Measurements from ENCODE around the gene SLC23A1.

The SLC23A1 gene

DNA sequence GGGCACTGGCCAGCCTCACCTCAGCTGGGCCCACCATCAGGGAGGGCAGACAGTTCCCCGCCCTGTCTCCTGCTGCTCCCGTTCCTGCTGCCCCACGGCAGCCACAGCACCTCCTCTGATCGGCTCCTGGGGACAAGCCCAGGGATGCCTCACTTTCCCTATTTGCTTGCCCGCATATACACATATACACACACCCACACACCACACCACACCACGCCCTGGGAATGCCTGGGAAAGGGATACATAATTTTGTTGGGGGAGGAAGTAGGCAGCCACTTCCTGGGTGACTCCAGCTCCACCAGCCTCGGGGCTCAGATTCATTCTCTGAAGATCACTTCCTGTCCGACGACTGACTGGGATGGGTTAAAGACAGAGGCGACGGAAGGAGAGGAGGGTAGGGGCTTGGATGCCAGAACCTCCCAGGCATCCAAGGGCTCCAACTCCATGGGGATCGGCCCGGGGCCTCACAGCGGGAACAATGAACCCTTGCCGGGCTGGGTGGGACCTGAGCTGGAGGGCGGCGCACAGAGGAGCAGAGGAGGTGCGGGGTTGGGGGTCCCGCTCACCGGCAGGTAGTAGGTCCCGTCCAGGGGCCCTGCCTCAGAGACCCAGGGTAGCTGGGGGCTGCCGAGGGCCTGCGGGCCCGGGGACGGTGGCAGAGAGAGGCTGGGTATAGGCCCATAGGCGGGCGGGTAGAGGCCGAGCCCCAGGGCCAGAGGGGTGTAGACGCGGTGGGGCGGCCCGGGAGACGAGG, 8.7 kb upstream of the SLC23A1 start (continued):
- TF ChIP-seq ZNF626 (tag by site-specific recombination; IDR thresholded peaks at IDR 0.05) (no peak), BCL11A (tag by site-specific recombination; IDR thresholded peaks at IDR 0.05; ENCODE audit: low read depth) (no peak), ZNF792 (tag by site-specific recombination; IDR thresholded peaks at IDR 0.05) (no peak)
- TF ChIP-seq, protein P1, sequence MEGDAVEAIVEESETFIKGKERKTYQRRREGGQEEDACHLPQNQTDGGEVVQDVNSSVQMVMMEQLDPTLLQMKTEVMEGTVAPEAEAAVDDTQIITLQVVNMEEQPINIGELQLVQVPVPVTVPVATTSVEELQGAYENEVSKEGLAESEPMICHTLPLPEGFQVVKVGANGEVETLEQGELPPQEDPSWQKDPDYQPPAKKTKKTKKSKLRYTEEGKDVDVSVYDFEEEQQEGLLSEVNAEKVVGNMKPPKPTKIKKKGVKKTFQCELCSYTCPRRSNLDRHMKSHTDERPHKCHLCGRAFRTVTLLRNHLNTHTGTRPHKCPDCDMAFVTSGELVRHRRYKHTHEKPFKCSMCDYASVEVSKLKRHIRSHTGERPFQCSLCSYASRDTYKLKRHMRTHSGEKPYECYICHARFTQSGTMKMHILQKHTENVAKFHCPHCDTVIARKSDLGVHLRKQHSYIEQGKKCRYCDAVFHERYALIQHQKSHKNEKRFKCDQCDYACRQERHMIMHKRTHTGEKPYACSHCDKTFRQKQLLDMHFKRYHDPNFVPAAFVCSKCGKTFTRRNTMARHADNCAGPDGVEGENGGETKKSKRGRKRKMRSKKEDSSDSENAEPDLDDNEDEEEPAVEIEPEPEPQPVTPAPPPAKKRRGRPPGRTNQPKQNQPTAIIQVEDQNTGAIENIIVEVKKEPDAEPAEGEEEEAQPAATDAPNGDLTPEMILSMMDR (tag by site-specific recombination; IDR thresholded peaks at IDR 0.05): no peak
- TF ChIP-seq, protein P2, sequence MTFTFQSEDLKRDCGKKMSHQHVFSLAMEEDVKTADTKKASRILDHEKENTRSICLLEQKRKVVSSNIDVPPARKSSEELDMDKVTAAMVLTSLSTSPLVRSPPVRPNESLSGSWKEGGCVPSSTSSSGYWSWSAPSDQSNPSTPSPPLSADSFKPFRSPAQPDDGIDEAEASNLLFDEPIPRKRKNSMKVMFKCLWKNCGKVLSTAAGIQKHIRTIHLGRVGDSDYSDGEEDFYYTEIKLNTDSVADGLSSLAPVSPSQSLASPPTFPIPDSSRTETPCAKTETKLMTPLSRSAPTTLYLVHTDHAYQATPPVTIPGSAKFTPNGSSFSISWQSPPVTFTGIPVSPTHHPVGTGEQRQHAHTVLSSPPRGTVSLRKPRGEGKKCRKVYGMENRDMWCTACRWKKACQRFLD (tag by site-specific recombination; IDR thresholded peaks at IDR 0.05): no peak

DNA sequence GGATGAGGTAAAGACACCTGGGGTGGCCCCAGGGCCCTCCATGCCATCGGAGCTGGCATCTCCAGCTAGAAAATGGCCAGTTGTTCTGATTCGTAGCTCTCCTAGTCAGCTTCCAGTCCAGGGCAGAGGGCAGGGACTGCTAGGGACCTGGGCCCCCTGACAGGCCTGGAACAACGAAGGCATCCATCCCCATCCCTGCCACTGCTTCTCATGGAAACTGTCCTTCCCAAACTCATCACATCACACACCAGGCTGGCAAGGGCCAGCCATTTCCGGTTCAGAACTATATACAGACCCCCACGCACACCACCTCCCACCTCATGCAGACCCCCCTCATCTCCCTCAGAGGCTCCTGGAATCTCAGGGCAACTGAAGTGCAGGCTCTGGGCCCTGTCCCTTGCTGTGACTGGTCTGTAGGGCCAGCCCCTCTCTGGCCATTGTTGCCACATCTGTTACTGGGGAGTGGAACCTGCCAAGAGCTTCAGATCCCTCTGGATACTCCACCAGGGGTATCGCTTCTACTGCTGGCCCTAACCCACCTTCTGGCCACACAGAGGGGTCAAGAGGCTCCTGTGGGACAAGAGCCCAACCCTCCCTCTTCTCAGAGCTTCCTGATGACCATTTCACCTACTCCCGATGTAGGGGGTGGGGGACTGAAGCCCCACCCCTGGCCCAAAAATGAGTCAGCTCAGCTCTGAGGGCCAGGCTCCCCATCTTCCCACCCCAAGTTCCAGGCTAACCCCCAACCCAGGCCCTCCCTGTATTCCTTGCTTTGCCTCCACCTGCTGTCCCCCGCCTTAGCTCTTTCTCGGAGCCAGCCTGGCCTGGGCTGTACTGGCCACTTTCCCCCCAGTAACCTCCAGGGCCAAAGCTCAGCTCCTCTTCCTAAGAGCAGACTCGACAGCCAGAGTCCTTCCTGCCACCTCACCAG, 7.8 kb upstream of the SLC23A1 start:
- no peak overlapping the region for H3K4me3 ChIP-seq (ENCODE audit: low read depth, low read length)
- H3K9me3 ChIP-seq (ENCODE audit: control insufficient read depth, insufficient read depth, low read depth, low read length): no peaks in the 10 kb centered on the region
- H3K27ac ChIP-seq (ENCODE audit: extremely low read depth, low read depth, low read length): no peak overlapping the region
- CTCF ChIA-PET: interaction anchor here (0.6 to 2.5 kb wide), 6 partner anchors 11 to 84 kb away, joined by 3 to 18 read pairs (median 3); no protein-coding TSS in a partner anchor
- POLR2A ChIA-PET: interaction anchor here (0.6 to 1.4 kb wide), 3 partner anchors 27 to 363 kb away, joined by 3 to 5 read pairs (median 4); partner anchors contain the start of gene PAIP2
- no peaks in the 10 kb centered on the region for H3K36me3 ChIP-seq (ENCODE audit: control insufficient read depth in 2 of 2, insufficient read depth in 1 of 2, low read length in 2 of 2)
- no peaks in the 10 kb centered on the region for H3K4me1 ChIP-seq (ENCODE audit: control insufficient read depth, insufficient read depth, low read length)
- TF ChIP-seq GLIS1 (tag by site-specific recombination; IDR thresholded peaks at IDR 0.05) (0 out of 2 replicates have a peak, but pooled peaks have one; percentile 2), HOXA7 (CRISPR knock-in tag; IDR thresholded peaks at IDR 0.05; ENCODE audit: borderline replicate concordance) (no peak)

DNA sequence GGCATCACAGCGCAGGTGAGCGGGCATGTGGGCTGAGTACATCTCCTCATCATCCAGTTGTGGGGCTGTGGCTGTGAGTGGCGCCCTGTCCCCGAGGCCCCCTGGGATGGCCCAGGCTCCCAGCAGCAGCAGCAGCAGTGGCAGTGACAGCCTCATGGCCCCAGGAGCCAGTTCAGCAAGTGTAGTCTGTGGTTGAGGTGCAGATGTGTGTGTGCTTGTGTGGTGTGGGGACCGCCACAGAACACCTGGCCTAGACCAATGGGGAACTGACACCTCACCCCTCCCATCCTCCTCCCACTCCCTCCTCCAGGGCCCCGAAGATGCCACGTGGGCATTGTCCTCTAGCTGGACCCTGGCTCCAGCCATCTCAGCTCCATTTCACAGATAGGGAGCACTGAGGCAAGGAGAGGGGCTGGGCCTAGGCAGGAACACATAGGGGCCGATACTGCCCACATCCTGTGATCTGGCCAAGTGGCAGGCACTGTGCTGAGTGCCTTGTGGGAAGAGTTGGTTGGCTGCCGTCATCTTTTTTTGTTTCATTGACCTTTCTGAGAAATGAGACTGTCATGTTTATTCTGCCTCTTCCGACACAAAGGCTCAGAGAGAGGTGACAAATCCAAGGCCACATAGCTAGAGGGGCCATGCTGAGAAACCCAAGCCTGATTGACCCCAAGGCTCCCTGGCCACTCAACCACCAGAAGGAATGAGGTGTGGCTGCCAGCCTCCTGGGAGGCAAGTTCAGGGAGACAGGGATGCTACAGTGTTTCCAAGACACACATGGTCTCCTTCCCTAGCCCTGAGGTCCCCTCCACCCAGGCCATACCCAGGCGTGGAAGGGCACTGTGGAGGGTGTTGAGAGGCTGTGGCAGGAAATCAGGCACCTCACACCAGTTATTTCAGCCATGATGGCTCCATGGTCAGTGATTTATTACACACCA, 6.9 kb upstream of the SLC23A1 start, which contains the start of gene MZB1:
TSS of gene MZB1 (minus strand) at position 213 of the 938 bp plus-strand sequence. CDS start at position 156, 57 bp downstream.
- Histone ChIP-seq H3K4me3 (ENCODE audit: low read depth, low read length) (no peak within 1 kb of the TSS), H3K27ac (ENCODE audit: extremely low read depth, low read depth, low read length) (no peak within 1 kb of the TSS), H3K36me3 (ENCODE audit: control insufficient read depth in 2 of 2, insufficient read depth in 1 of 2, low read length in 2 of 2) (no peaks in the 10 kb centered on the region), H3K4me1 (ENCODE audit: control insufficient read depth, insufficient read depth, low read length) (no peaks in the 10 kb centered on the region), H3K9me3 (ENCODE audit: control insufficient read depth, insufficient read depth, low read depth, low read length) (no peaks in the 10 kb centered on the region)
- ChIA-PET CTCF (interaction anchor here (0.6 to 1.1 kb wide), 2 partner anchors 11 to 32 kb away, joined by 3 read pairs; no protein-coding TSS in a partner anchor), POLR2A (interaction anchor here (0.6 to 1.4 kb wide), 2 partner anchors 48 to 362 kb away, joined by 4 to 5 read pairs; partner anchors contain the start of gene PAIP2)
- TF ChIP-seq GLIS1 (tag by site-specific recombination; IDR thresholded peaks at IDR 0.05) (peak; percentile 8; the same call in 1 of the 2 replicates), ZFHX2 (tag by site-specific recombination; conservative IDR thresholded peaks at IDR 0.05) (peak; percentile 29; the same call in 1 of the 2 replicates), ZNF610 (tag by site-specific recombination; IDR thresholded peaks at IDR 0.05; ENCODE audit: borderline replicate concordance) (no peak), ZBTB8A (tag by site-specific recombination; IDR thresholded peaks at IDR 0.05) (peak; percentile 31; the same call in 1 of the 2 replicates), ZNF404 (tag by site-specific recombination; IDR thresholded peaks at IDR 0.05) (no peak)
- TF ChIP-seq, protein P3, sequence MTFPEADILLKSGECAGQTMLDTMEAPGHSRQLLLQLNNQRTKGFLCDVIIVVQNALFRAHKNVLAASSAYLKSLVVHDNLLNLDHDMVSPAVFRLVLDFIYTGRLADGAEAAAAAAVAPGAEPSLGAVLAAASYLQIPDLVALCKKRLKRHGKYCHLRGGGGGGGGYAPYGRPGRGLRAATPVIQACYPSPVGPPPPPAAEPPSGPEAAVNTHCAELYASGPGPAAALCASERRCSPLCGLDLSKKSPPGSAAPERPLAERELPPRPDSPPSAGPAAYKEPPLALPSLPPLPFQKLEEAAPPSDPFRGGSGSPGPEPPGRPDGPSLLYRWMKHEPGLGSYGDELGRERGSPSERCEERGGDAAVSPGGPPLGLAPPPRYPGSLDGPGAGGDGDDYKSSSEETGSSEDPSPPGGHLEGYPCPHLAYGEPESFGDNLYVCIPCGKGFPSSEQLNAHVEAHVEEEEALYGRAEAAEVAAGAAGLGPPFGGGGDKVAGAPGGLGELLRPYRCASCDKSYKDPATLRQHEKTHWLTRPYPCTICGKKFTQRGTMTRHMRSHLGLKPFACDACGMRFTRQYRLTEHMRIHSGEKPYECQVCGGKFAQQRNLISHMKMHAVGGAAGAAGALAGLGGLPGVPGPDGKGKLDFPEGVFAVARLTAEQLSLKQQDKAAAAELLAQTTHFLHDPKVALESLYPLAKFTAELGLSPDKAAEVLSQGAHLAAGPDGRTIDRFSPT (tag by site-specific recombination; IDR thresholded peaks at IDR 0.05): no peak
